Coronary artery (tissue), 2 donors: ENCODE results near the gene PIEZO2.

ENCODE experiments used
- DNase-seq: peaks from one replicate; pipeline ENCODE4 v3.0.0-alpha.2; 2017; ENCODE audit warnings: low spot score
- H3K27ac ChIP-seq, 2 donors: fragments of 200-600 bp; sonication (generic); one replicate each; pipeline ENCODE4 v1.5.1; 2016 to 2019
- H3K4me3 ChIP-seq: fragments of 200-600 bp; sonication (generic); 2 replicates; pipeline ENCODE4 v1.5.1; 2016; ENCODE audit warnings: mild to moderate bottlenecking, moderate library complexity
- CTCF ChIP-seq: fragments of 200-600 bp; sonication (generic); IDR thresholded peaks from one replicate; pipeline ENCODE4 v1.5.1; 2019; ENCODE audit warnings: antibody characterized with exemption

The PIEZO2 gene

DNA sequence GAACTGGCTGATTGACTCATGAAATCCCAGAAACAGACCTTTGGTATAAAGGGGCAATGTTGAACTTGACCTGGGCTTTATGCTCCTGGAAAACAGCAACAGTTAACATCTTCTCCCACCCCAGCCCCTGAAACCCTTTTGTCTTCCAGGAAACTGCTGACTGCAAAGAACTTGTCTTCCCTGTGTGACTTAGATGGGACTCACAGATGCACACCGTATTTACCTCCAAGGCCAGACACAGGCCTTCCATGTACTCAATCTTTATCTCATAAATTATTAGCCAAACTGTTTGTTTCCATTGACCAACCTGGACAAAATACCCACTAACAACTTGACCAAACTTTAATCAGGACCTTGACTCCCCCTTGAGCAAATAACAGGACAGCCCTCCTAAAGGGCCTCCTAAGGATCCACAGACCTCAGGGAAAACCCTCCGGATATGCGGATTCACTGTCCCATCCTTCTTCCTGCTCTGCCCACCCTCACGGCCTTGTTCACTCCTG, 36.3 kb downstream of the PIEZO2 start:
- no peak overlapping the region for H3K27ac ChIP-seq
- no peak for TF ChIP-seq CTCF
- no peak for DNase-seq
- H3K4me3 ChIP-seq: no peak overlapping the region

GRCh38 chr18:11112286-11112685, 37.1 kb downstream of the PIEZO2 start:
- no peak for TF ChIP-seq CTCF
- Histone ChIP-seq H3K4me3 (no peak overlapping the region), H3K27ac (no peak overlapping the region)
- DNase-seq: no peak

GRCh38 chr18:11110509-11110908, 38.9 kb downstream of the PIEZO2 start:
- Histone ChIP-seq H3K4me3 (no peak overlapping the region), H3K27ac (no peak overlapping the region)
- TF ChIP-seq CTCF: no peak
- DNase-seq: no peak

GRCh38 chr18:11108947-11109346, 40.4 kb downstream of the PIEZO2 start:
- H3K4me3 ChIP-seq: no peak overlapping the region
- no peak for DNase-seq
- H3K27ac ChIP-seq: no peak overlapping the region
- no peak for TF ChIP-seq CTCF

- no peak overlapping the region for H3K27ac ChIP-seq
- no peak overlapping the region for H3K4me3 ChIP-seq
- no peak for DNase-seq
- no peak for TF ChIP-seq CTCF
These were observed 42.5 kb downstream of the PIEZO2 start for GRCh38 chr18:11106894-11107293.

DNA sequence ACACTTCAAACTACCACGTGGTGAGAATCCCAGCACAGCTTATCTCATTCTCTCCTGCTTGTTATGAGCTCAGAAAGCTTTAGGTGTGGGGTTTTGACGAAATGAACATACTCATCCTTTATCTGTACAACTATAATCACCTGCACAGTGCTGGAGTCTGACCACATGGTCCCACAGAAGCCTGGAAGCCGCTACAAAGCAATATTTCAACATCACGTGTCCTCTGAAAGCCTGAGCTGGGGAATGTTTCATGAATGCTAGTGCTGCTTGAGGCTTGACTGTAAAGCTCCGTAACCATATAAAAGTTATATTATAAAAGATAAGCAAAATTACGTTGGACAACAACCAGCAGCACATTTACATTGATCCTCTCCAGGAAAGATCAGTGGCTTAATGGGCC, 43.9 kb downstream of the PIEZO2 start:
- no peak for DNase-seq
- TF ChIP-seq CTCF: no peak
- H3K27ac ChIP-seq: no peak overlapping the region
- no peak overlapping the region for H3K4me3 ChIP-seq

GRCh38 chr18:11104307-11104706, 45.1 kb downstream of the PIEZO2 start:
- no peak overlapping the region for H3K4me3 ChIP-seq
- no peak overlapping the region for H3K27ac ChIP-seq
- no peak for TF ChIP-seq CTCF
- DNase-seq: no peak
